Upper lobe of left lung (tissue), 4 donors: ENCODE results near the gene GSN.

Experiments used
- POLR2A ChIP-seq, 4 donors: fragments of 450-650 bp; IDR thresholded peaks; one replicate each; pipeline ENCODE4 v1.5.1; 2016 to 2017; ENCODE audit warnings: antibody characterized with exemption in 4 of 4, mild to moderate bottlenecking in 2 of 4
- TF ChIP-seq, protein P1 (sequence below), 6 experiments: fragments of 450-650 bp in 4 of 6; fragments of 200-600 bp in 2 of 6; sonication (generic) in 2 of 6; IDR thresholded peaks; one replicate each; pipeline ENCODE4 v1.5.1; 2016 to 2019; ENCODE audit warnings: antibody characterized with exemption in 6 of 6

DNA sequence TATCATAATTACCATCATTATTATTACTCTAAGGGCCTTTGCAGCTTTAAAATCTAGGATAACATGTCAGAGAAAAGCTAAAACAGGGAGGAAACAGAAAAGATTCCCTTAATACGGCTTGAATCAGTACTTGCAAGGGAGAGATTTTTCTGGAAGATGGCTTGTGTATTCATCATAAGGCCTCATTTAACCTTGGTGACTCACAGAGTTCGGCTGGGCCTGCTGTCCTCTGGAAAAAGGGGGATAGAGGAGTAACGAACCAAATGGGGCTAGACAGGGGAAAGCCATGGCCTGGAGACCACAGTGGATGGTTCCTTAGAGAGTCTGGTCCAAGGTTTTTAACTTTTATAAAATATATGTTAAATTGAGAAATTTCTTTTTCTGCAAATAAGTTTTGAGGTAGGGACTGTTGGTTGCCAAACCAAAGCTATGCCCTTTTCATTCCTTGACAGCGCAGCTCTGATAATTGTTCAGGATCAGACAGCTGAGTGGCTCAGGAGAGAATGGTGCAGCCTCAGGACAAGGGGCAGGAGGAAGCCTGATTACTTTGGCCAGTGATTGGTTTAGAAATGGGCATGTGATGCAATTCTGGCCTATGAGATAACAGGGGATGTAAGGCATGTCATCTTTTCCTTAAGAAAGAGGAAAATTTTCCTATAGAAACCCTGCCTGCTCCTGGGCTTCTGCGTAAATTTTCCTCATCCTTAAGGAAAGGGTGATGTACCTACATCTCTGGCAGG is 25.6 kb upstream of the GSN start:
- TF ChIP-seq POLR2A (IDR thresholded peaks at IDR 0.05), result no peak
- TF ChIP-seq, protein P1, sequence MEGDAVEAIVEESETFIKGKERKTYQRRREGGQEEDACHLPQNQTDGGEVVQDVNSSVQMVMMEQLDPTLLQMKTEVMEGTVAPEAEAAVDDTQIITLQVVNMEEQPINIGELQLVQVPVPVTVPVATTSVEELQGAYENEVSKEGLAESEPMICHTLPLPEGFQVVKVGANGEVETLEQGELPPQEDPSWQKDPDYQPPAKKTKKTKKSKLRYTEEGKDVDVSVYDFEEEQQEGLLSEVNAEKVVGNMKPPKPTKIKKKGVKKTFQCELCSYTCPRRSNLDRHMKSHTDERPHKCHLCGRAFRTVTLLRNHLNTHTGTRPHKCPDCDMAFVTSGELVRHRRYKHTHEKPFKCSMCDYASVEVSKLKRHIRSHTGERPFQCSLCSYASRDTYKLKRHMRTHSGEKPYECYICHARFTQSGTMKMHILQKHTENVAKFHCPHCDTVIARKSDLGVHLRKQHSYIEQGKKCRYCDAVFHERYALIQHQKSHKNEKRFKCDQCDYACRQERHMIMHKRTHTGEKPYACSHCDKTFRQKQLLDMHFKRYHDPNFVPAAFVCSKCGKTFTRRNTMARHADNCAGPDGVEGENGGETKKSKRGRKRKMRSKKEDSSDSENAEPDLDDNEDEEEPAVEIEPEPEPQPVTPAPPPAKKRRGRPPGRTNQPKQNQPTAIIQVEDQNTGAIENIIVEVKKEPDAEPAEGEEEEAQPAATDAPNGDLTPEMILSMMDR (IDR thresholded peaks at IDR 0.05), result no peak
